M059J (cell line): ENCODE measurements around the gene ASIC4. TPM values are rescaled to one million over a fixed set of nuclear protein-coding genes. Genes with fewer than 3 reads are reported as not detected.

Experiments used
- DNase-seq: peaks from one replicate; pipeline ENCODE4 v3.0.0-alpha.2; 2012; ENCODE audit warnings: low read depth
- total RNA-seq: library from RNA; depleted of rRNA; stranded (reverse); fragments of >200 nt; shearing (Covaris generic); gene quantifications from 2 replicates; pipeline ENCODE4 v1.2.3, GENCODE V29; 2014

Gene ASIC4
- total RNA-seq, 1 experiment from 2014 or later: 0.02 TPM

GRCh38 chr2:219498280-219499057 is 15.8 kb upstream of the ASIC4 start, which contains the start of gene GMPPA:
TSS of gene GMPPA (plus strand) at chr2:219498891. CDS start at chr2:219499976, 1,085 bp downstream.
- peak; percentile 98 for DNase-seq

- DNase-seq: no peak
Measured at GRCh38 chr2:219499058-219499307, 15.3 kb upstream of the ASIC4 start.

GRCh38 chr2:219499555-219499954 is 14.7 kb upstream of the ASIC4 start:
- DNase-seq: no peak

- peak; percentile 47 for DNase-seq
Measured at GRCh38 chr2:219500135-219500534, 14.1 kb upstream of the ASIC4 start.

GRCh38 chr2:219501849-219502248 is 12.4 kb upstream of the ASIC4 start:
- DNase-seq: no peak

- DNase-seq: no peak
Measured at GRCh38 chr2:219502618-219503017, 11.7 kb upstream of the ASIC4 start.

GRCh38 chr2:219505585-219505984 is 8.7 kb upstream of the ASIC4 start:
- DNase-seq: no peak

GRCh38 chr2:219506153-219506801 is 8.0 kb upstream of the ASIC4 start:
- DNase-seq: no peak

- no peak for DNase-seq
Measured at GRCh38 chr2:219506802-219507526, 7.3 kb upstream of the ASIC4 start.

GRCh38 chr2:219507581-219508443 is 6.5 kb upstream of the ASIC4 start:
- DNase-seq: no peak

GRCh38 chr2:219508444-219508734 is 5.9 kb upstream of the ASIC4 start:
- no peak for DNase-seq

- DNase-seq: no peak
Measured at GRCh38 chr2:219508971-219509779, 5.1 kb upstream of the ASIC4 start.

- DNase-seq: peak; percentile 51
Measured at GRCh38 chr2:219509780-219510511, 4.3 kb upstream of the ASIC4 start.

- no peak for DNase-seq
Measured at GRCh38 chr2:219510512-219511135, 3.7 kb upstream of the ASIC4 start.

GRCh38 chr2:219511547-219512325 is 2.5 kb upstream of the ASIC4 start:
- DNase-seq: no peak

- no peak for DNase-seq
Measured at GRCh38 chr2:219512524-219513216, 1.6 kb upstream of the ASIC4 start.

GRCh38 chr2:219513787-219514186 is 495 bp upstream of the ASIC4 start:
- no peak for DNase-seq

- DNase-seq: no peak
Measured at GRCh38 chr2:219514836-219515235, 554 bp downstream of the ASIC4 start.
